ENCODE results near the gene GPR161. TPM values are rescaled to one million over a fixed set of nuclear protein-coding genes. Genes with fewer than 3 reads are reported as not detected.

Gene GPR161
- total RNA-seq, 1 experiment from 2014 or later = 8.4 TPM

GRCh38 chr1:168178638-168179437, 42.1 kb upstream of the GPR161 start, which contains the start of gene TIPRL:
TSS of gene TIPRL (plus strand) at chr1:168178962. CDS start at chr1:168179078, 116 bp downstream.
- CTCF ChIA-PET = interaction anchor here (1.0 kb wide), 1 partner anchor 47 kb away, joined by 4 read pairs; the partner anchor contains the start of gene SFT2D2
- peak; percentile 83 for TF ChIP-seq CTCF (IDR thresholded peaks at IDR 0.05; ENCODE audit: unreplicated experiment)
- H3K27me3 Mint-ChIP-seq (ENCODE audit: unreplicated experiment) = no peaks in the 10 kb centered on the region
- TSS peak; percentile 68 for BruUV-seq (replicated peaks)
- no peak within 1 kb of the TSS for H3K4me3 Mint-ChIP-seq (ENCODE audit: low read depth, unreplicated experiment)
- no peaks in the 10 kb centered on the region for H3K9me3 Mint-ChIP-seq (ENCODE audit: low read depth, unreplicated experiment)
- H3K36me3 Mint-ChIP-seq (ENCODE audit: insufficient read depth, unreplicated experiment) = no peaks in the 10 kb centered on the region
- intact Hi-C loops (cut with micrococcal nuclease; ENCODE audit: unreplicated experiment) = loop anchor here (2.0 kb wide), 1 partner anchor 50 kb away; no protein-coding TSS in a partner anchor
- peak; percentile 99 for DNase-seq
- no peak within 1 kb of the TSS for H3K27ac Mint-ChIP-seq (ENCODE audit: unreplicated experiment)
- no peaks in the 10 kb centered on the region for H3K4me1 Mint-ChIP-seq (ENCODE audit: low read depth, unreplicated experiment)

DNA sequence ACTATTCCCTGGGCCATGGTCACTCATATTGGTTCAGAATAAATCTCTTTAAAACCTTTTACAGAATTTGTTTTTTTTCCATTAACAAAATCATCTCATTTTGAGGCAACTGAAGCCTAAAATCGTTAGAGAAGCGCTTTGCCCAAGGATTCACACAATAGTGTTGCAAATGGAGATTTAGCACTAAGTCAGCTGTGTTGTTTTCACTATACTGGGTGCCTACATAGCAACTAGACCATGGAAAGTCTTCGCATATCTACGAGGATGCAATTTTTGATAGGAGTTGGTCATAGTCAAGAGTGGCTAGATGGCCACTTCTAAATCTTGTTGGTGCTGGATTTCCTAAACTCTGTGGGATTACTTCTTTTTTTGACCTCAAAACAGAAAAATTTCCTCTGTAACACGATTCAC, 41.5 kb upstream of the GPR161 start:
- Mint-ChIP-seq H3K27me3 (ENCODE audit: unreplicated experiment) (no peaks in the 10 kb centered on the region), H3K27ac (ENCODE audit: unreplicated experiment) (no peak overlapping the region), H3K36me3 (ENCODE audit: insufficient read depth, unreplicated experiment) (no peaks in the 10 kb centered on the region), H3K9me3 (ENCODE audit: low read depth, unreplicated experiment) (no peaks in the 10 kb centered on the region), H3K4me3 (ENCODE audit: low read depth, unreplicated experiment) (no peak overlapping the region), H3K4me1 (ENCODE audit: low read depth, unreplicated experiment) (no peaks in the 10 kb centered on the region)
- DNase-seq = no peak
- TSS peak; percentile 94 for BruUV-seq (replicated peaks)
- intact Hi-C loops (cut with micrococcal nuclease; ENCODE audit: unreplicated experiment) = loop anchor here (2.0 kb wide), 1 partner anchor 51 kb away; no protein-coding TSS in a partner anchor
- CTCF ChIA-PET = interaction anchor here (1.0 kb wide), 1 partner anchor 48 kb away, joined by 4 read pairs; the partner anchor contains the start of gene SFT2D2
- no peak for TF ChIP-seq CTCF (IDR thresholded peaks at IDR 0.05; ENCODE audit: unreplicated experiment)

DNA sequence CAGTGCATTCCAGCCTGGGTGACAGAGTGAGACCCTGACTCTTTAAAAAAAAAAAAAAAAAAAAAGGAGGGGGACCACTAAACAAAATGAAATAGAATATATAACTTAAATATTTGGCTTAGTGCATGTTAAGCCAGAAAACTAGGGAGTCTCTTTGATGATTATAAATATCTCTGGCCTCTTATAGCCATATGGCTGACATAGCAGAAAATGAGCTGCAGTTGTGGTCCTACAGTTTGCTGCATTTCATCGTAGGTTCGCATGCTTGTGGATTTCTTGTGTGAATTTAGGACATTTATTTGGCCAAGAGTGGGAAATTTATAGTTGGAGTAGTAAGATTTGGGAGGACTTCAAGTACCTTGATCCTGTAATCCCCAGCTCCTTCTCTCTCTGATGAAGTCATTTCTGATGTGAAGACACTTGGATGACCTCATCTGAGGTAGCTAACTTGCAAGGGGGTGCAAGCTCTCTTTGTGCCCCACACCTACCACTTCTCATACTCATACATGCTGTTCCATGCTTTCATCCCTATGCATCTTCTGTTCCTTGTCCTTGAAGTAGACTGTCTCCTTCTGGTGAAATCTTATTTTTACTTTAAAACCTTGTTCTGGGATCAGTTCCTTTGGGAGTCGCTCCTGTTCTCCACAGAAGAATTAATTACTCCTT, 35.7 kb upstream of the GPR161 start:
- CTCF ChIA-PET = interaction anchor here (0.7 kb wide), 2 partner anchors 48 to 88 kb away, joined by 5 to 8 read pairs; no protein-coding TSS in a partner anchor

More for the DNA sequence above, 35.7 kb upstream of the GPR161 start:
- peaks cover 2% of the 10 kb centered on the region for H3K9me3 Mint-ChIP-seq (ENCODE audit: low read depth, unreplicated experiment)
- H3K4me3 Mint-ChIP-seq (ENCODE audit: low read depth, unreplicated experiment) = no peak overlapping the region
- intact Hi-C loops (cut with micrococcal nuclease; ENCODE audit: unreplicated experiment) = no loop called here
- H3K27ac Mint-ChIP-seq (ENCODE audit: unreplicated experiment) = no peak overlapping the region
- no TSS peak for BruUV-seq (replicated peaks)
- H3K4me1 Mint-ChIP-seq (ENCODE audit: low read depth, unreplicated experiment) = no peaks in the 10 kb centered on the region
- no peak for DNase-seq
- H3K36me3 Mint-ChIP-seq (ENCODE audit: insufficient read depth, unreplicated experiment) = no peaks in the 10 kb centered on the region
- H3K27me3 Mint-ChIP-seq (ENCODE audit: unreplicated experiment) = no peaks in the 10 kb centered on the region
- TF ChIP-seq CTCF (IDR thresholded peaks at IDR 0.05; ENCODE audit: unreplicated experiment) = no peak
